Putamen (tissue), 1 donor: ENCODE data around the gene MYADML2.
"Not testable (repeated sequence)": the region's sequence is repeated elsewhere in the genome, so short reads cannot be mapped to it uniquely, and the experiment has no call there.

Source experiments
- DNase-seq: peaks from one replicate; pipeline ENCODE4 v3.0.0-alpha.2; 2016; ENCODE audit warnings: low spot score

The MYADML2 gene

GRCh38 chr17:81958633-81959342 lies 11.8 kb upstream of the MYADML2 start:
- no peak for DNase-seq

DNA sequence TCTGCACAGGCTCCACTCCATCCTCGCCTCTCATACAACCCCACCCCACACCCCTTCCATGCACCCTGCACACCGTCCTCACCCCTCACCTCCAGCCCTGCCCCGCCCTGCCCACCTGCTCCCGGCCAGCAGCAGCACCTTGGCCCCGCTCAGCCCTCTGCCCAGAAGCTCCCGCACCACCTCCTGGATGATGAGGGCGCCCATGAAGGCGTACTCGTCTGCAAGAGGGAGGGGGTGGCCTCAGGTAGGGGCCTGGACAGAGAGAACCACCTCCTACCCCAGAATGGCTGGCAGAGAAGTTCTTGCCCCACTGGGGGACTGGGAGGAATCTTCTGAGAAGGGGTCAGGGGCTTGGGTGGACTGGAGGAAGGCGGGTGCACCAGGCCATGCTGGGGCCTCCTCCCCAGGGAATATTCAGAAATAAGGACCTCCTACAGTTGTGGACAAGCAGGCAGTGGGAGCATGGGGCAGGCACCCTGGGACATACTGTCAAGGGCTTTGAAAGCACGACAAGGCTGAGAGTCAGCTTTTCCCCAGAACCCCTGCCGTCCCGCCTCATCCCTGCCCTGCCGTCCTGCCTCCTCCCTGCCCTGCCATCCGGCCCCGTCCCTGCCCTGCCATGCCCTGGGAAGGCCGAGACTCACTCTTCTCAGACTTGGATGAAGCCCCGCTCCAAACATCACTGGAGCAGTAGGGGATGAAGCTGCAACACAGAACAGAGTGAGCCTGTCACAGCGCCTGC lies 10.8 kb upstream of the MYADML2 start:
- DNase-seq = no peak

GRCh38 chr17:81956607-81957589 lies 9.9 kb upstream of the MYADML2 start:
- DNase-seq = no peak

GRCh38 chr17:81955756-81956544 lies 8.9 kb upstream of the MYADML2 start:
- no peak for DNase-seq

DNA sequence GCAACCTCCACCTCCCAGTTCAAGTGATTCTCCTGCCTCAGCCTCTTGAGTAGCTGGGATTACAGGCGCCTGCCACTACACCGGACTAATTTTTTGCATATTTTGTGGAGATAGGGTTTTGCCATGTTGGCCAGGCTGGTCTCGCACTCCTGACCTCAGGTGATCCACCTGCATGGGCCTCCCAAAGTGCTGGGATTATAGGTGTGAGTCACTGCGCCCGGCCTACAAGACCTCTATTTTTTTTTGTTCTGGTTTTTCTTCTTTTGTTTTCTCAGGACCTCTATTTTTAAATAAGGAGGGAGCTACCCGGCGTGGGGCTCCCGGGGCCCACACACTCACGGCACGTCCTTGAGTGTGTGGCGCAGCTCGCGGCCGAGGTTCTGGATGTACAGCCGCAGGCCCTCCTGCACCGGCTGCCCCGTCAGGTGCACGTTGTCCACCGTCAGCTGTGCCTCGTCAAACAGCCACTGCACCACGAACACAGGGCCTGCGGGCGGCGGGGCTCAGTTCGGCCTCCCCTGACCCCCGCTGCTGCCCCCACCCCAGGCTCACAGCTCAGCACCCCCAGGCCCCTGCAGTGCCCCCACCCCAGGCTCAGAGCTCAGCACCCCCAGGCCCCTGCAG lies 8.1 kb upstream of the MYADML2 start:
- DNase-seq = no peak

GRCh38 chr17:81954131-81955057 lies 7.4 kb upstream of the MYADML2 start:
- DNase-seq = no peak

DNA sequence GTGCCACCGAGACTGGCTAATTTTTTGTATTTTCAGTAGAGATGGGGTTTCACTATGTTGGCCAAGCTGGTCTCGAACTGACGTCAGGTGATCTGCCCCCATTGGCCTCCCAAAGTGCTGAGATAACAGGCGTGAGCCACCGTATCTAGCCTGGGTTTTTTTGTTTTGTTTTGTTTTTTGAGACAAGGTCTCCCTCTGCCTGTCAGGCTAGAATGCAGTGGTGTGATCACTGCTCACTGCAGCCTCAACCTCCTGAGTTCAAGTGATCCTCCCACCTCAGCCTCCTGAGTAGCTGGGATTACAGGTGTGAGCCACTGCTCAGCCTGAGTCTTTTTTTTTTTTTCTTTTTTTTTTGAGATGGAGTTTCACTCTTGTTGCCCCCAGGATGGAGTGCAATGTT lies 6.4 kb upstream of the MYADML2 start:
- DNase-seq = not testable (repeated sequence)

- no peak for DNase-seq
Observed at GRCh38 chr17:81952792-81953228, 5.8 kb upstream of the MYADML2 start.

- no peak for DNase-seq
Observed at GRCh38 chr17:81951785-81952684, 5.0 kb upstream of the MYADML2 start.

- DNase-seq = no peak
Observed at GRCh38 chr17:81950501-81950900, 3.5 kb upstream of the MYADML2 start.

GRCh38 chr17:81948635-81949378 lies 1.8 kb upstream of the MYADML2 start:
- DNase-seq = no peak

DNA sequence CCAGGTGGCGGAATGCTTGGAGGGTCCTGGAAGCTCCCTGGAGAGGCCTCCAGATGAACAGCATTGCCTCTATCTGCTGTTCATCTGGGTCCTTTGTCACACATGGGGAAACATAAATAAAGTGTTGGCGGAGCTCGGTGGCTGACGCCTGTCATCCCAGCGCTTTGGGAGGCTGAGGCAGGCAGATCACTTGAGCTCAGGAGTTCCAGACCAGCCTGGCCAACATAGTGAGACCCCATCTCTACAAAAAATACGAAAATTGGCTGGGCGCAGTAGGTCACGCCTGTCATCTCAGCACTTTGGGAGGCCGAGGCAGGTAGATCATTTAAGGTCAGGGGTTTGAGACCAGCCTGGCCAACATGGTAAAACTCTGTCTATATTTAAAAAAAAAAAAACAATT lies 2.2 kb downstream of the MYADML2 start:
- DNase-seq = no peak

- DNase-seq = no peak
Observed at GRCh38 chr17:81942167-81942553, 4.9 kb downstream of the MYADML2 start.

GRCh38 chr17:81941484-81942166 lies 5.4 kb downstream of the MYADML2 start:
- peak; percentile 50 for DNase-seq

DNA sequence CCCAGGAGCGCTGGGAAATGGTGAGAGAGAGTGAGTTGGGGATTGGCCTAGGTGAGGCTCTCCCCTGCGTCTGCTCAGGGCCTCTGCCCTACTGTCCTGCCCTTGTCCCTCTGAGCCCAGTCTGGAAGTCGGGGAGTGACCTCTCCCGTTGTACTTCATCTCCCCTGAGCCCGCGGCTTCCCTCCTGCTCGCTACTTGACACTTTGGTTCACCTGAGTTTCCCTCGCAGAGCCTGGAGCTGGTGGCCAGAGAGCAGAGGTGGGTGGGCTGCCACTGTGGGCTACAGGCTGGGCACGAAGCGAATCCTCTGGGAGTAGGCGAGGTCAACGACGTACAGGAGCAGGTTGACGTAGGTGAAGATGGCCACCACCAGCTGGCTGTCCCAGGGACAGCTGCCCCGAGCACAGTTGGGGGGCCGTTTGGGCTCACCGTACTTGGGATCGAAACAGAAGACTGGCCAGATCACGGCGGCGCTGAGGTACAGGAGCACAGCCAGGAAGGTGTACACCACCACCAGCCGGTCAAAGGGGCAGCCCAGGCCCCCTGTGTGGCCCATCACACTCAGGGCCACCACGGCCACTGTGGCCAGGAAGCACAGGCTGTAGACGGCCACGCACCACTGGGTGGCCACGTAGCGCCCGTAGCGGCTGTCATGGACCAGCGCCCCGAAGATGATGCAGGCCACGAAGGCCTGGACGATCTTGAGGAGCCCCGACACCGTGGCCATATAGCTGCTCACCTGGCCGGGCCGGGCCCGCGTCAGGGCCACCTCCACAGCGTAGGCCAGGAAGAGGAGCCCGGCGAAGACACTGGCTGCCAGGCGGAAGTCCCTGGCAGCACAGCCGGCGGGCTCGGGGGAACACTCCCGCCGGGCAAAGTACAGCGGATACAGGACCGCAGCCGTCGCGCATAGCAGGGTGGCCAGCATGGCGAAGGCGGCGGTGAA lies 6.2 kb downstream of the MYADML2 start:
- no peak for DNase-seq

DNA sequence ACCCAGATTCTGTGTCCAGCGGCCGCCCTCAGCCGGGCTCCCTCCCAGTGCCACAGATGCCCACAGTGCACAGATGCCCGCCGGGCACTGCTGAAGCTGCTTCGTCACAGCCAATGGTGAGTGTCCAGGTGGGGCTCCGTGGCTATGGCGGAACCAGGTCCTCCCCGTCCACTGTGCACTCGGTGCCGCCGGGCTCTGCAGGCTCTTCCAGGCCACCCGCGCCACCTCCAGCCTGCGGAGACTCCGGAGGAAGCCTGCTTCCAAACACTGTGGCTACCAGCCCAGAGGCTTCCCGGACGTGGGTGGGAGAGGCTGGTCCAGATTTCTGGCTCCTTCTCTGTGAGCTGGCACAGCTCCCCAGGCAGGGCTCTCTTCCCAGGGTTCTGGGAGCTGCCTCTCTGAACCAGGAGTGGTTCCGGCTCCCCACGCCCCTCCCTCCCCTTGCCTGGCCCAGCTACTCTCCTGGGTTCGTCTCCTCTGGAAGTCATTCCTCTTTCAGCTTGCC lies 7.1 kb downstream of the MYADML2 start:
- peak; percentile 52 for DNase-seq
